OCI-LY7 (cell line): ENCODE results near the gene PTCH1. TPM values are rescaled to one million over a fixed set of nuclear protein-coding genes. Genes with fewer than 3 reads are reported as not detected.

Experiments used
- BruUV-seq: library from RNA; stranded (reverse); fragments of 400-500 nt; replicated peaks from 2 replicates; lab custom pipeline; 2021; lab: Mats Ljungman, UMichigan
- CTCF ChIA-PET: fragments of 300-600 bp; sonication (Branson Sonifier 250); formaldehyde crosslinking; loops from one replicate; lab custom pipeline; 2022; ENCODE audit warnings: antibody characterized with exemption; ENCODE audit not compliant: unreplicated experiment; lab: Charles Lee
- POLR2A ChIA-PET: fragments of 300-600 bp; sonication (Branson Sonifier 250); formaldehyde crosslinking; loops from one replicate; lab custom pipeline; 2022; ENCODE audit warnings: antibody characterized with exemption; lab: Charles Lee
- DNase-seq: peaks from one replicate; pipeline ENCODE4 v3.0.0-alpha.2; 2015; ENCODE audit warnings: low spot score
- H2AFZ ChIP-seq: fragments of 200-600 bp; sonication (generic), shearing (Covaris generic); 2 replicates; pipeline ENCODE4 v1.6.1; 2014; ENCODE audit warnings: mild to moderate bottlenecking, antibody characterized with exemption, low read length, moderate library complexity
- H3K27ac ChIP-seq: fragments of 200-600 bp; sonication (generic); 2 replicates; pipeline ENCODE4 v1.5.1; 2014; ENCODE audit warnings: mixed run types, low read depth, mild to moderate bottlenecking, moderate library complexity, low read length, inconsistent platforms; ENCODE audit not compliant: poor library complexity, severe bottlenecking
- H3K36me3 ChIP-seq: fragments of 200-600 bp; sonication (generic); 2 replicates; pipeline ENCODE4 v1.6.1; 2014; ENCODE audit warnings: mild to moderate bottlenecking, antibody characterized with exemption, low read length, moderate library complexity, mixed read lengths; ENCODE audit not compliant: insufficient read depth
- H3K4me1 ChIP-seq: fragments of 200-600 bp; sonication (generic); 2 replicates; pipeline ENCODE4 v1.5.1; 2014; ENCODE audit warnings: mild to moderate bottlenecking, low read length; ENCODE audit not compliant: insufficient read depth, poor library complexity, severe bottlenecking
- H3K4me2 ChIP-seq: fragments of 200-600 bp; sonication (generic); 2 replicates; pipeline ENCODE4 v1.6.1; 2014; ENCODE audit warnings: mild to moderate bottlenecking, low read length
- H3K4me3 ChIP-seq: fragments of 200-600 bp; sonication (generic); 2 replicates; pipeline ENCODE4 v1.5.1; 2014; ENCODE audit warnings: mild to moderate bottlenecking, low read depth, low read length; ENCODE audit not compliant: poor library complexity, severe bottlenecking
- H3K79me2 ChIP-seq: fragments of 200-600 bp; sonication (generic); 2 replicates; pipeline ENCODE4 v1.6.1; 2016; ENCODE audit warnings: low read depth, mild to moderate bottlenecking, low read length, moderate library complexity, mixed read lengths; ENCODE audit not compliant: insufficient read depth
- H3K9me2 ChIP-seq: fragments of 200-600 bp; sonication (generic); 2 replicates; pipeline ENCODE4 v1.6.1; 2016; ENCODE audit warnings: mild to moderate bottlenecking, low read length, mixed read lengths; ENCODE audit not compliant: insufficient read depth
- H3K9me3 ChIP-seq: fragments of 200-600 bp; sonication (generic); 2 replicates; pipeline ENCODE4 v1.6.1; 2014; ENCODE audit warnings: mild to moderate bottlenecking, mixed run types, low read length, mixed read lengths
- H4K20me1 ChIP-seq: fragments of 200-600 bp; sonication (generic); 2 replicates; pipeline ENCODE4 v1.6.1; 2014; ENCODE audit warnings: mild to moderate bottlenecking, antibody characterized with exemption, low read length, moderate library complexity, mixed read lengths; ENCODE audit not compliant: insufficient read depth
- EZH2phosphoT487 ChIP-seq: fragments of 200-600 bp; sonication (generic); IDR thresholded peaks from 2 replicates; pipeline ENCODE4 v1.6.1; 2018; ENCODE audit warnings: low read depth, borderline replicate concordance, mild to moderate bottlenecking, mixed run types, antibody characterized with exemption, low read length, moderate library complexity, mixed read lengths
- intact Hi-C: fragments of 100-400 bp; cut with micrococcal nuclease; formaldehyde crosslinking; loops from one replicate; pipeline ENCODE4 v1.10.0; 2022; ENCODE audit not compliant: unreplicated experiment
- total RNA-seq, 2 experiments: library from RNA; depleted of rRNA in 1 of 2; stranded (reverse); fragments of >200 nt in 1 of 2; shearing (Covaris generic) in 1 of 2; gene quantifications; 2 replicates each; pipeline ENCODE4 v1.2.3, GENCODE V29; 2014 to 2022
- TF ChIP-seq, protein P1 (sequence below): fragments of 200-600 bp; sonication (generic); conservative IDR thresholded peaks from 2 replicates; pipeline ENCODE4 v1.5.1; 2014; ENCODE audit warnings: mild to moderate bottlenecking, antibody characterized with exemption, low read length, moderate library complexity, mixed read lengths

Gene PTCH1
- total RNA-seq, 2 experiments from 2014 or later = 13.1 to 36.1 TPM

DNA sequence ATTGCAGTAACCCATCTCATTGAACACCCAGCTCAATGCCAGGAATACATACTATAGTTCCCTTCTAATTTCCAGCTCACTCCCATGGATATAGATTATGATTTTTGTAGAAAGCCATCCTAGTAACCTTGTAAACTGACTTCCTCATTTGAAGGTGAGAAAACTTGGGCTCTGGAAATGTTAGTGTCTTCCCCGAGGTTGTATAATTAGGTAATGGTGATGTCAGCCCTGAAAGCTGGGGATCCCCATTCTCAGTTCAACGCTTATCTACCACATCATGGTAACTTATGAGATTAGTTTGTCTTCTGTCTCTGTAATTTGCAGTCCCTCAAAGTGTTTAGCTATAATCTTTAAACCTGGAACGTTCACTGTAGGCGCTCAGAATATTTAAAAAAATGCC lies 34.6 kb upstream of the PTCH1 start:
- intact Hi-C loops = no loop called here
- ChIA-PET POLR2A (interaction anchor here (0.5 to 0.7 kb wide), 3 partner anchors 35 to 166 kb away, joined by 4 to 6 read pairs (median 5); no protein-coding TSS in a partner anchor), CTCF (no interaction called here)
- no peaks in the 10 kb centered on the region for H3K4me1 ChIP-seq
- H3K36me3 ChIP-seq = no peaks in the 10 kb centered on the region
- no peaks in the 10 kb centered on the region for H3K79me2 ChIP-seq
- H4K20me1 ChIP-seq = no peaks in the 10 kb centered on the region
- BruUV-seq = no TSS peak
- TF ChIP-seq EZH2phosphoT487 = no peak
- TF ChIP-seq, protein P1, sequence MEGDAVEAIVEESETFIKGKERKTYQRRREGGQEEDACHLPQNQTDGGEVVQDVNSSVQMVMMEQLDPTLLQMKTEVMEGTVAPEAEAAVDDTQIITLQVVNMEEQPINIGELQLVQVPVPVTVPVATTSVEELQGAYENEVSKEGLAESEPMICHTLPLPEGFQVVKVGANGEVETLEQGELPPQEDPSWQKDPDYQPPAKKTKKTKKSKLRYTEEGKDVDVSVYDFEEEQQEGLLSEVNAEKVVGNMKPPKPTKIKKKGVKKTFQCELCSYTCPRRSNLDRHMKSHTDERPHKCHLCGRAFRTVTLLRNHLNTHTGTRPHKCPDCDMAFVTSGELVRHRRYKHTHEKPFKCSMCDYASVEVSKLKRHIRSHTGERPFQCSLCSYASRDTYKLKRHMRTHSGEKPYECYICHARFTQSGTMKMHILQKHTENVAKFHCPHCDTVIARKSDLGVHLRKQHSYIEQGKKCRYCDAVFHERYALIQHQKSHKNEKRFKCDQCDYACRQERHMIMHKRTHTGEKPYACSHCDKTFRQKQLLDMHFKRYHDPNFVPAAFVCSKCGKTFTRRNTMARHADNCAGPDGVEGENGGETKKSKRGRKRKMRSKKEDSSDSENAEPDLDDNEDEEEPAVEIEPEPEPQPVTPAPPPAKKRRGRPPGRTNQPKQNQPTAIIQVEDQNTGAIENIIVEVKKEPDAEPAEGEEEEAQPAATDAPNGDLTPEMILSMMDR = no peak
- DNase-seq = no peak
- H3K9me2 ChIP-seq = no peaks in the 10 kb centered on the region
- H3K4me2 ChIP-seq = no peak overlapping the region
- H2AFZ ChIP-seq = no peak overlapping the region
- no peaks in the 10 kb centered on the region for H3K9me3 ChIP-seq
- H3K27ac ChIP-seq = no peak overlapping the region
- H3K4me3 ChIP-seq = no peak overlapping the region

DNA sequence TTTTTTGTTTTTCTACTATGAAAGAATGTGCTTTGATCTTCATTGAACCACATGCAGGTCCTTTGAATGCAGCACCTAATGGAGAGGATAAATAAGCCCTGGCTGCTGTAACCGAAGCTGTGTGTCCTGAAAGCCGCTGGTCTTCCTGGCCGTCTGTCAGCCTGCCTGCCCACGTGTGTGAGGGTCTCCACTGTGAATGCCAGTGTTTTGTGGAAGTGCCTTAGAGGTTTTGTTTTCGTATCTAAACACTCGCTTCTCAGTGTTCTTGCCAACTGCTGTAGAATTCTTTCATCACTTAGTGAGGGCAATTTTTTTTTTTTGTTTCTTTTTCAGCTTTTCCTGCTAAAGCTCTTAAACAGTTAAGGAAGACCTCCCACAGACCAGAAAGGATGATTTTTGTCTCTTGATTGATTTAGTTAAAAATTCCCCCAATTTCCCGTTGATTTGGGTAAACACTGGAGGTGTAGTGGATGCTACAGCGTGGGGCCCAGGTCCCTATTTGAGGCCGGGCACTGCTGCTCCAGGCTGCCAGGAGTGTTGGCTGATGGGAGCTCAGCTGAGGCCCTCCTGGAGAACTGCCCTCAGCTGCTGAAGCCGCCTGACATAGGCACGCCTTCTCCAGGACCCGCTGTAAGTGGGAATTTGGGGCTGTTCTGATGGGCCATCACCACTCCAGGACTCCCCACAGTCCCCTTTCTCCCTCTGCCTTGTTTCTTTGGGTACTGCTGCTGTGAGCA lies 29.2 kb upstream of the PTCH1 start:
- Histone ChIP-seq H3K4me1 (no peaks in the 10 kb centered on the region), H3K9me2 (no peaks in the 10 kb centered on the region), H3K4me2 (no peak overlapping the region), H2AFZ (no peak overlapping the region), H4K20me1 (no peaks in the 10 kb centered on the region), H3K79me2 (no peaks in the 10 kb centered on the region), H3K9me3 (no peaks in the 10 kb centered on the region), H3K4me3 (no peak overlapping the region), H3K27ac (no peak overlapping the region), H3K36me3 (no peaks in the 10 kb centered on the region)
- POLR2A ChIA-PET = no interaction called here
- BruUV-seq = no TSS peak
- DNase-seq = no peak
- TF ChIP-seq EZH2phosphoT487 = no peak
- TF ChIP-seq, protein P1 = no peak
- intact Hi-C loops = no loop called here
- CTCF ChIA-PET = no interaction called here

DNA sequence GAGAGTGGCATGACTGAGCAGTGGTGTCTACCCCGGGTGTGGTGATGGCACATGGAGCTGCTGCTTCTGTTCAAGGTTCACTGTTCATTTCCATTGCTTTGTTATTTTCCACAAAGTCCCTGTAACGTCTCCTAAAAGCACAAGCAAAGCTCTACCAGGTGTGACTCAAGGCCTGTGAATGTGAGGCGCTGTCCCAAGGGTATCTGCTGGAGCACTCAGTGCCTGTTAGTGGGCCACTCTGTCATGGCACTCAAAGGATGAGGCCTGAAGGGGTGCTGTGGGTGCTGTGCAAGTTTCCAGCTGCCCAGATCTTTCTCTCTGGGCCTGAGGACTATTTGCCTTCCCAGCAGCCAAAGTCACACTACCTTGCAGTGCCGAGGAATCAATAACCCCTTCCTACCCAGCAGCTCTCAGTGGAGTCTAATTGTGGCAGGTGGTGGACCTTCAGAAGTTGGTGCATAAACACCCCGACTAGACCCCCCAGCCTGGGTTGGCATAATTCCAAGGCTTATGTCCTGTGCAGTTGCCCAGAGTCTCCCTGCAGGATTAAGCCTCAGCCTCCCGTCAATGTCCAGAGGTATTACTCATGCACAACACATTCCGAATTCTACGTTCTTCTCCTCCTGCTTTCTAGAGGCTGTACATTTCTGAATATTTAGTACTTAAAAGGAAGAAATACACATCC lies 17.4 kb upstream of the PTCH1 start:
- H3K27ac ChIP-seq = no peak overlapping the region
- no TSS peak for BruUV-seq
- H3K36me3 ChIP-seq = no peaks in the 10 kb centered on the region
- ChIA-PET POLR2A (no interaction called here), CTCF (no interaction called here)
- no peak overlapping the region for H3K4me3 ChIP-seq
- intact Hi-C loops = no loop called here
- H3K79me2 ChIP-seq = no peaks in the 10 kb centered on the region
- H3K4me1 ChIP-seq = no peaks in the 10 kb centered on the region
- DNase-seq = no peak
- H3K9me2 ChIP-seq = no peaks in the 10 kb centered on the region
- no peaks in the 10 kb centered on the region for H4K20me1 ChIP-seq
- H3K4me2 ChIP-seq = no peak overlapping the region
- H2AFZ ChIP-seq = no peak overlapping the region
- no peaks in the 10 kb centered on the region for H3K9me3 ChIP-seq
- TF ChIP-seq EZH2phosphoT487 = no peak
- TF ChIP-seq, protein P1 = no peak
